Calu3 (cell line): ENCODE measurements around the gene CCDC183. TPM values are rescaled to one million over a fixed set of nuclear protein-coding genes. Genes with fewer than 3 reads are reported as not detected.

Experiments
- BruUV-seq: library from RNA; stranded (reverse); fragments of 400-500 nt; replicated peaks from 2 replicates; lab custom pipeline; 2021; lab: Mats Ljungman, UMichigan
- CTCF ChIA-PET: fragments of 300-600 bp; sonication (Branson Sonifier 250); formaldehyde crosslinking; loops from one replicate; lab custom pipeline; 2022; ENCODE audit warnings: antibody characterized with exemption; lab: Charles Lee
- DNase-seq: peaks from one replicate; pipeline ENCODE4 v3.0.0; 2022
- H3K27ac Mint-ChIP-seq: one replicate; pipeline ENCODE4 v1.8.0; 2022; ENCODE audit warnings: mixed read lengths; ENCODE audit not compliant: unreplicated experiment
- H3K27me3 Mint-ChIP-seq: one replicate; pipeline ENCODE4 v1.8.0; 2022; ENCODE audit warnings: mixed read lengths; ENCODE audit not compliant: unreplicated experiment
- H3K36me3 Mint-ChIP-seq: one replicate; pipeline ENCODE4 v1.8.0; 2022; ENCODE audit warnings: mild to moderate bottlenecking, moderate library complexity, mixed read lengths; ENCODE audit not compliant: insufficient read depth, unreplicated experiment
- H3K4me1 Mint-ChIP-seq: one replicate; pipeline ENCODE4 v1.8.0; 2022; ENCODE audit warnings: mild to moderate bottlenecking, low read depth, mixed read lengths; ENCODE audit not compliant: unreplicated experiment
- H3K4me3 Mint-ChIP-seq: one replicate; pipeline ENCODE4 v1.8.0; 2022; ENCODE audit warnings: mild to moderate bottlenecking, low read depth, moderate library complexity, mixed read lengths; ENCODE audit not compliant: unreplicated experiment
- H3K9me3 Mint-ChIP-seq: one replicate; pipeline ENCODE4 v1.8.0; 2022; ENCODE audit warnings: low read depth, mixed read lengths; ENCODE audit not compliant: unreplicated experiment
- CTCF ChIP-seq: fragments of 200-600 bp; IDR thresholded peaks from one replicate; pipeline ENCODE4 v1.8.0; 2022; ENCODE audit warnings: antibody characterized with exemption; ENCODE audit not compliant: unreplicated experiment
- intact Hi-C: fragments of 100-400 bp; cut with micrococcal nuclease; formaldehyde crosslinking; loops from one replicate; pipeline ENCODE4 v1.10.0; 2022; ENCODE audit not compliant: unreplicated experiment
- total RNA-seq: library from RNA; stranded (reverse); gene quantifications from 2 replicates; pipeline ENCODE4 v1.2.3, GENCODE V29; 2022

The CCDC183 gene
- total RNA-seq, 1 experiment from 2014 or later, result 0.38 TPM

- H3K27ac Mint-ChIP-seq, result peak overlapping the region; percentile 36
These were observed 7.7 kb downstream of the CCDC183 start for GRCh38 chr9:136803551-136804508.

GRCh38 chr9:136804509-136805206 is 8.5 kb downstream of the CCDC183 start:
- CTCF ChIA-PET, result no interaction called here
- Mint-ChIP-seq H3K36me3 (peaks cover 40% of the 10 kb centered on the region), H3K4me3 (no peak overlapping the region), H3K9me3 (no peaks in the 10 kb centered on the region), H3K4me1 (peaks cover 6% of the 10 kb centered on the region), H3K27ac (no peak overlapping the region), H3K27me3 (no peaks in the 10 kb centered on the region)
- TF ChIP-seq CTCF, result no peak
- no TSS peak for BruUV-seq
- no peak for DNase-seq
- intact Hi-C loops, result no loop called here

More at GRCh38 chr9:136803551-136804508, 7.7 kb downstream of the CCDC183 start:
- DNase-seq, result no peak
- TF ChIP-seq CTCF, result no peak
- CTCF ChIA-PET, result no interaction called here
- peaks cover 36% of the 10 kb centered on the region for H3K36me3 Mint-ChIP-seq
- H3K4me3 Mint-ChIP-seq, result no peak overlapping the region
- no peaks in the 10 kb centered on the region for H3K27me3 Mint-ChIP-seq
- no peaks in the 10 kb centered on the region for H3K4me1 Mint-ChIP-seq
- intact Hi-C loops, result no loop called here
- H3K9me3 Mint-ChIP-seq, result no peaks in the 10 kb centered on the region
- BruUV-seq, result no TSS peak

GRCh38 chr9:136805207-136805740 is 9.1 kb downstream of the CCDC183 start:
- no peak overlapping the region for H3K4me3 Mint-ChIP-seq
- no peak for TF ChIP-seq CTCF
- DNase-seq, result no peak
- peaks cover 34% of the 10 kb centered on the region for H3K36me3 Mint-ChIP-seq
- H3K27ac Mint-ChIP-seq, result no peak overlapping the region
- CTCF ChIA-PET, result no interaction called here
- no peaks in the 10 kb centered on the region for H3K27me3 Mint-ChIP-seq
- H3K4me1 Mint-ChIP-seq, result peaks cover 11% of the 10 kb centered on the region
- BruUV-seq, result no TSS peak
- H3K9me3 Mint-ChIP-seq, result no peaks in the 10 kb centered on the region
- intact Hi-C loops, result no loop called here

- Mint-ChIP-seq H3K27me3 (no peaks in the 10 kb centered on the region), H3K4me1 (peaks cover 12% of the 10 kb centered on the region), H3K27ac (no peak overlapping the region), H3K36me3 (peaks cover 29% of the 10 kb centered on the region), H3K9me3 (no peaks in the 10 kb centered on the region), H3K4me3 (no peak overlapping the region)
- intact Hi-C loops, result no loop called here
- CTCF ChIA-PET, result no interaction called here
- TF ChIP-seq CTCF, result no peak
- DNase-seq, result no peak
- no TSS peak for BruUV-seq
These were observed 9.9 kb downstream of the CCDC183 start for GRCh38 chr9:136806067-136806466.
